ENCODE results near the gene PSG6. TPM values are rescaled to one million over a fixed set of nuclear protein-coding genes. Genes with fewer than 3 reads are reported as not detected.
"Not testable (repeated sequence)": the region's sequence is repeated elsewhere in the genome, so short reads cannot be mapped to it uniquely, and the experiment has no call there.

The PSG6 gene
- polyA plus RNA-seq, 3 donors, result not detected

DNA sequence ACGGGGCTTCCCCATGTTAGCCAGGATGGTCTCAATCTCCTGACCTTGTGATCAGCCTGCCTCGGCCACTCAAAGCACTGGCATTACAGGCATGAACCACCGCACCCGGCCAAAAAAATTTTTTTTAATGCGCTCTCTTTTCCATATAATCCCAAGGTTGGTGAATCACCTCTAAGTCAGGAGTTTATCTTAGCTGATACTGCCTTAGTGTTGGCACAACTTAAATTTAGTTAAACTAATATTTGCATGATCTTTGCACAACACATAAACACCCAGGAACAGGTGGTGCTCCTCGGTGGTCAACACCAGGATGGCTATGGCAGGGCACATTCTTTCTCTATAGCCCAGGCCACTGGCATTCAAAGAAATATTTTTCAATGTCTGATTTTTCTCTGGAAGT lies 43.4 kb upstream of the PSG6 start:
- Histone ChIP-seq H3K36me3 (replicated peaks in 1 of 2; ENCODE audit: control insufficient read depth in 1 of 2, insufficient read depth in 2 of 2, low read length in 2 of 2) (no peaks in the 10 kb centered on the region), H3K4me3 (replicated peaks in 1 of 3; ENCODE audit: low read depth in 2 of 3, low read length in 3 of 3) (no peak overlapping the region), H3K9ac (ENCODE audit: insufficient read depth, low read length, poor library complexity, severe bottlenecking) (no peak overlapping the region), H3K9me3 (replicated peaks in 1 of 2; ENCODE audit: control insufficient read depth in 1 of 2, insufficient read depth in 1 of 2, low read length in 2 of 2) (no peaks in the 10 kb centered on the region), H2AFZ (ENCODE audit: insufficient read depth, low read depth, low read length, poor library complexity, severe bottlenecking) (no peak overlapping the region), H3K27me3 (ENCODE audit: control insufficient read depth in 2 of 2, insufficient read depth in 2 of 2, low read length in 2 of 2) (no peaks in the 10 kb centered on the region), H4K20me1 (ENCODE audit: insufficient read depth, low read length) (no peaks in the 10 kb centered on the region), H3K79me2 (ENCODE audit: insufficient read depth, low read length) (no peaks in the 10 kb centered on the region), H3K27ac (ENCODE audit: low read depth in 1 of 2, low read length in 2 of 2) (no peak overlapping the region), H3K4me1 (ENCODE audit: control insufficient read depth in 1 of 2, insufficient read depth in 2 of 2, low read length in 2 of 2) (no peaks in the 10 kb centered on the region), H3K4me2 (replicated peaks; ENCODE audit: extremely low read depth, low read length, poor library complexity, severe bottlenecking) (no peak overlapping the region)
- H3K27ac Mint-ChIP-seq, result no peak overlapping the region
- H3K36me3 Mint-ChIP-seq, result no peaks in the 10 kb centered on the region
- H3K4me1 Mint-ChIP-seq, result no peaks in the 10 kb centered on the region
- no CpG with 5 or more reads among the region's 6 CpGs for WGBS (ENCODE audit: insufficient coverage)
- H3K4me3 Mint-ChIP-seq, result no peak overlapping the region
- TF ChIP-seq, protein P1, sequence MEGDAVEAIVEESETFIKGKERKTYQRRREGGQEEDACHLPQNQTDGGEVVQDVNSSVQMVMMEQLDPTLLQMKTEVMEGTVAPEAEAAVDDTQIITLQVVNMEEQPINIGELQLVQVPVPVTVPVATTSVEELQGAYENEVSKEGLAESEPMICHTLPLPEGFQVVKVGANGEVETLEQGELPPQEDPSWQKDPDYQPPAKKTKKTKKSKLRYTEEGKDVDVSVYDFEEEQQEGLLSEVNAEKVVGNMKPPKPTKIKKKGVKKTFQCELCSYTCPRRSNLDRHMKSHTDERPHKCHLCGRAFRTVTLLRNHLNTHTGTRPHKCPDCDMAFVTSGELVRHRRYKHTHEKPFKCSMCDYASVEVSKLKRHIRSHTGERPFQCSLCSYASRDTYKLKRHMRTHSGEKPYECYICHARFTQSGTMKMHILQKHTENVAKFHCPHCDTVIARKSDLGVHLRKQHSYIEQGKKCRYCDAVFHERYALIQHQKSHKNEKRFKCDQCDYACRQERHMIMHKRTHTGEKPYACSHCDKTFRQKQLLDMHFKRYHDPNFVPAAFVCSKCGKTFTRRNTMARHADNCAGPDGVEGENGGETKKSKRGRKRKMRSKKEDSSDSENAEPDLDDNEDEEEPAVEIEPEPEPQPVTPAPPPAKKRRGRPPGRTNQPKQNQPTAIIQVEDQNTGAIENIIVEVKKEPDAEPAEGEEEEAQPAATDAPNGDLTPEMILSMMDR (IDR thresholded peaks at IDR 0.05), result no peak
- H3K9me3 Mint-ChIP-seq, result peaks cover 0 to 5% (median 2%) of the 10 kb centered on the region in 7 donors
- no peak for DNase-seq
- peaks cover 0 to 7% (median 2%) of the 10 kb centered on the region in 3 donors for H3K27me3 Mint-ChIP-seq (ENCODE audit: low read depth in 3 of 3)
- intact Hi-C loops (cut with micrococcal nuclease), result no loop called here

DNA sequence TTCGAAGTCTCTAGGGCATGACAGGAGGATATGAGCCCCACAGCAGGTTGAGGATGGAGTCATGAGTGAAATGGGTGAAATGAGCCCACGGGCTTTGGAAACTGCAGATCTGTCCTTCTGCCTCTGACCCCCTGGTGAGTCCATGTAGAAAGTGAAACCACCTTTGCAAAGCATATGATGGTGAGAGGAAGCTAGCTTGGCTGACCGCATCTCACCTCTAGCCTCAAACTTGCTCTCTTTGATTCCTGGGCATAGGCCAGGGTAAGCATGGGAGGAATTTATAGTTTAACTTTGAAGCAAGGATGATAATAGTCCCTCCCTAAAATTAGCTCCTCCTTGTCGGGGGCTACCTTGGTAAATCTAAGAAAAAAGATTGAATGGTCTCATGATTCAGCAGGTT lies 34.4 kb upstream of the PSG6 start:
- H3K36me3 Mint-ChIP-seq; H3K27me3 Mint-ChIP-seq (ENCODE audit: low read depth in 3 of 3); H3K27me3 ChIP-seq (ENCODE audit: control insufficient read depth in 2 of 2, insufficient read depth in 2 of 2, low read length in 2 of 2); H3K9me3 ChIP-seq (replicated peaks in 1 of 2; ENCODE audit: control insufficient read depth in 1 of 2, insufficient read depth in 1 of 2, low read length in 2 of 2); H3K27ac Mint-ChIP-seq; H3K9ac ChIP-seq (ENCODE audit: insufficient read depth, low read length, poor library complexity, severe bottlenecking); H3K4me1 ChIP-seq (ENCODE audit: control insufficient read depth in 1 of 2, insufficient read depth in 2 of 2, low read length in 2 of 2); H3K4me3 Mint-ChIP-seq; H2AFZ ChIP-seq (ENCODE audit: insufficient read depth, low read depth, low read length, poor library complexity, severe bottlenecking); H4K20me1 ChIP-seq (ENCODE audit: insufficient read depth, low read length); H3K4me2 ChIP-seq (replicated peaks; ENCODE audit: extremely low read depth, low read length, poor library complexity, severe bottlenecking); H3K9me3 Mint-ChIP-seq; DNase-seq; H3K4me1 Mint-ChIP-seq; H3K79me2 ChIP-seq (ENCODE audit: insufficient read depth, low read length); intact Hi-C loops (cut with micrococcal nuclease); H3K27ac ChIP-seq (ENCODE audit: low read depth in 1 of 2, low read length in 2 of 2); H3K36me3 ChIP-seq (replicated peaks in 1 of 2; ENCODE audit: control insufficient read depth in 1 of 2, insufficient read depth in 2 of 2, low read length in 2 of 2); H3K4me3 ChIP-seq (replicated peaks in 1 of 3; ENCODE audit: low read depth in 2 of 3, low read length in 3 of 3): not testable (repeated sequence)
- 80% methylated on average over 1 of the region's 4 CpGs for WGBS (ENCODE audit: insufficient coverage)

DNA sequence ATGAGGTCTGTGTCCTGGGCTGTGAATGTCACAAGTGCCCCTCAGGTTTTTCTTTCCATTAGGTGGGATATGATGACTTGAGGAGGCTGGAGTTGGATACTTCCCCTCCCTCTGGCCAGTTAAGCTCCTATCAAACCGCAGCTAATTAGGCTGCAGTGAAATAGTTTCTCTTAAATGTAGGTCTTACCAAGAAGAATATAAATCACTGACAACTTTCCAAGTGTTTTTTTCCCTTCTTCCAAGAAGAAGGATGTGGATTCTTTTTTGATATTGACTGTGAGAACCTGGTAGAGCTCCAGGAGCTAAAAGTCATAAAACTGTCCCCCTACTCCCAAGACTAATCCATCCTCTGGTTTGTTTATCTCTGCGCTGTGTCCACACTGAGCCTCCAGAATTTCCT lies 33.8 kb upstream of the PSG6 start:
- DNase-seq; H3K4me1 ChIP-seq (ENCODE audit: control insufficient read depth in 1 of 2, insufficient read depth in 2 of 2, low read length in 2 of 2); H3K4me3 Mint-ChIP-seq; H3K79me2 ChIP-seq (ENCODE audit: insufficient read depth, low read length); H3K4me3 ChIP-seq (replicated peaks in 1 of 3; ENCODE audit: low read depth in 2 of 3, low read length in 3 of 3); H3K4me2 ChIP-seq (replicated peaks; ENCODE audit: extremely low read depth, low read length, poor library complexity, severe bottlenecking); H2AFZ ChIP-seq (ENCODE audit: insufficient read depth, low read depth, low read length, poor library complexity, severe bottlenecking); H3K27me3 Mint-ChIP-seq (ENCODE audit: low read depth in 3 of 3); H3K4me1 Mint-ChIP-seq; H3K36me3 Mint-ChIP-seq; H3K9ac ChIP-seq (ENCODE audit: insufficient read depth, low read length, poor library complexity, severe bottlenecking); H3K36me3 ChIP-seq (replicated peaks in 1 of 2; ENCODE audit: control insufficient read depth in 1 of 2, insufficient read depth in 2 of 2, low read length in 2 of 2); intact Hi-C loops (cut with micrococcal nuclease); H3K9me3 ChIP-seq (replicated peaks in 1 of 2; ENCODE audit: control insufficient read depth in 1 of 2, insufficient read depth in 1 of 2, low read length in 2 of 2); H3K27ac ChIP-seq (ENCODE audit: low read depth in 1 of 2, low read length in 2 of 2); H3K27me3 ChIP-seq (ENCODE audit: control insufficient read depth in 2 of 2, insufficient read depth in 2 of 2, low read length in 2 of 2); H3K9me3 Mint-ChIP-seq; H3K27ac Mint-ChIP-seq; H4K20me1 ChIP-seq (ENCODE audit: insufficient read depth, low read length): not testable (repeated sequence)
- WGBS (ENCODE audit: insufficient coverage), result 100% methylated on average over 1 of the region's 2 CpGs
